Choroid plexus epithelial cell (primary cell): ENCODE data around the gene FAM13B.
A peak's percentile ranks its signal among the peaks of the same experiment; 100 is the strongest.

Experiments
- DNase-seq: peaks from one replicate; pipeline ENCODE4 v3.0.0-alpha.2; 2010; ENCODE audit warnings: low read depth
- H3K4me3 ChIP-seq: 2 replicates; pipeline ENCODE4 v1.5.1; 2011; ENCODE audit warnings: low read depth, mild to moderate bottlenecking, control low read depth, low read length, moderate library complexity
- CTCF ChIP-seq: conservative IDR thresholded peaks from 2 replicates; pipeline ENCODE4 v1.5.1; 2011; ENCODE audit warnings: low read depth, mild to moderate bottlenecking, control low read depth, inconsistent platforms, low read length, moderate library complexity

FAM13B gene

GRCh38 chr5:137921931-137922330 is 110.9 kb downstream of the FAM13B start:
- peak; percentile 6 for DNase-seq
- no peak for TF ChIP-seq CTCF
- no peak overlapping the region for H3K4me3 ChIP-seq

GRCh38 chr5:137916923-137917322 is 116.0 kb downstream of the FAM13B start:
- no peak for DNase-seq
- TF ChIP-seq CTCF: no peak

GRCh38 chr5:137914758-137915157 is 118.1 kb downstream of the FAM13B start:
- H3K4me3 ChIP-seq: no peak overlapping the region
- no peak for DNase-seq
- TF ChIP-seq CTCF: no peak

More at GRCh38 chr5:137916923-137917322, 116.0 kb downstream of the FAM13B start:
- H3K4me3 ChIP-seq: no peak overlapping the region

- no peak for TF ChIP-seq CTCF
- DNase-seq: no peak
- H3K4me3 ChIP-seq: no peak overlapping the region
Observed at GRCh38 chr5:137902408-137903133, 130.3 kb downstream of the FAM13B start.

- no peak overlapping the region for H3K4me3 ChIP-seq
- DNase-seq: no peak
- no peak for TF ChIP-seq CTCF
Observed at GRCh38 chr5:137901011-137901817, 131.7 kb downstream of the FAM13B start.

GRCh38 chr5:137899493-137899892 is 133.4 kb downstream of the FAM13B start:
- no peak overlapping the region for H3K4me3 ChIP-seq
- no peak for TF ChIP-seq CTCF
- no peak for DNase-seq

- no peak for TF ChIP-seq CTCF
- no peak for DNase-seq
Observed at GRCh38 chr5:137896560-137896959, 136.3 kb downstream of the FAM13B start.

More at GRCh38 chr5:137896560-137896959, 136.3 kb downstream of the FAM13B start:
- no peak overlapping the region for H3K4me3 ChIP-seq
